ENCODE data around the gene NRG3.

GRCh38 chr10:82358486-82359099, 483.6 kb downstream of the NRG3 start:
- TF ChIP-seq, protein P1, sequence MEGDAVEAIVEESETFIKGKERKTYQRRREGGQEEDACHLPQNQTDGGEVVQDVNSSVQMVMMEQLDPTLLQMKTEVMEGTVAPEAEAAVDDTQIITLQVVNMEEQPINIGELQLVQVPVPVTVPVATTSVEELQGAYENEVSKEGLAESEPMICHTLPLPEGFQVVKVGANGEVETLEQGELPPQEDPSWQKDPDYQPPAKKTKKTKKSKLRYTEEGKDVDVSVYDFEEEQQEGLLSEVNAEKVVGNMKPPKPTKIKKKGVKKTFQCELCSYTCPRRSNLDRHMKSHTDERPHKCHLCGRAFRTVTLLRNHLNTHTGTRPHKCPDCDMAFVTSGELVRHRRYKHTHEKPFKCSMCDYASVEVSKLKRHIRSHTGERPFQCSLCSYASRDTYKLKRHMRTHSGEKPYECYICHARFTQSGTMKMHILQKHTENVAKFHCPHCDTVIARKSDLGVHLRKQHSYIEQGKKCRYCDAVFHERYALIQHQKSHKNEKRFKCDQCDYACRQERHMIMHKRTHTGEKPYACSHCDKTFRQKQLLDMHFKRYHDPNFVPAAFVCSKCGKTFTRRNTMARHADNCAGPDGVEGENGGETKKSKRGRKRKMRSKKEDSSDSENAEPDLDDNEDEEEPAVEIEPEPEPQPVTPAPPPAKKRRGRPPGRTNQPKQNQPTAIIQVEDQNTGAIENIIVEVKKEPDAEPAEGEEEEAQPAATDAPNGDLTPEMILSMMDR (IDR thresholded peaks at IDR 0.05 in 2 of 3, conservative IDR thresholded peaks at IDR 0.05 in 1 of 3; ENCODE audit: borderline replicate concordance in 1 of 3, insufficient read depth in 1 of 3, low read depth in 2 of 3, low read length in 2 of 3) = no peak
- TF ChIP-seq EZH2 (IDR thresholded peaks at IDR 0.05) (no peak), SP1 (IDR thresholded peaks at IDR 0.05; ENCODE audit: low read depth) (no peak), POLR2A (IDR thresholded peaks at IDR 0.05; ENCODE audit: borderline replicate concordance, extremely low read depth, insufficient read depth, insufficient read length) (no peak), ATF3 (IDR thresholded peaks at IDR 0.05) (no peak), TCF7L2 (IDR thresholded peaks at IDR 0.05; ENCODE audit: borderline replicate concordance, extremely low read depth, insufficient read depth, insufficient read length) (no peak), YY1 (IDR thresholded peaks at IDR 0.05; ENCODE audit: extremely low read depth, insufficient replicate concordance, low read depth, low read length) (no peak), EGR1 (IDR thresholded peaks at IDR 0.05; ENCODE audit: low read depth) (no peak), ZFX (IDR thresholded peaks at IDR 0.05) (no peak), CEBPB (IDR thresholded peaks at IDR 0.05; ENCODE audit: low read depth) (no peak)
